ENCODE data around the gene MAMDC2.
"Not testable (repeated sequence)": the region's sequence is repeated elsewhere in the genome, so short reads cannot be mapped to it uniquely, and the experiment has no call there.

Gene MAMDC2

GRCh38 chr9:70197216-70198044 is 153.8 kb downstream of the MAMDC2 start:
- DNase-seq (ENCODE audit: low read depth), result no peak

GRCh38 chr9:70204743-70205142 is 161.1 kb downstream of the MAMDC2 start:
- not testable (repeated sequence) for DNase-seq (ENCODE audit: low read depth)

DNA sequence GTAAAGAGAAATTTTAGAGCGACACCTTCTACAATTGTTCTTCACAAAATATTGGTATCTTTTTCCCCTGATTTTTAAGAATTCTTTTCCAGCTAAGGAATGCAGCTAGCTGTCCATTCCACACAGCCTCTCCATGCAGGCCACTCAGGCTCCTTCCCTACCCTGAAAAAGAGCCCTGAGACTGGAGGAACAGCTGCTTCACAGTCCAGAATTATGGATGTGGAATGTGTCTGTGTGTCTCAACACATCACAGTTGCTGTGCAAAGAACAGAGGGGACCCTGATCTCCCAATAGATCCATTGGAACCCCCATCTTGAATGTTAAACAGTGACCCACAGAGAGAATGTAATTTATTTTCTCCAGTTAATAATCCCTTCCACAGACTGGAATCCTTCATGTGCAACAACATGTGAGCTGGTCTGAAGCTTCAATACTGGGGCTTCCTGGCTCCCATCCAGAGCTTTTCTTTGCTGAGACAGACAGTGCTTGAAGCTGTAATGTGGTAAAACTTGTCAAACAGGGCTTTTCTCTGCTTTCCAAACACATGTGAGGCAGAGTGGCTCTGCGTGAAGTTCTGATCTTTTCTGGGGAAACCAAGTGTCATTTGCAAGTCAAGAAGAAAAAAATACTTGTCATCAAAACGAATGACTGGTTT is 161.8 kb downstream of the MAMDC2 start:
- no peak for DNase-seq (ENCODE audit: low read depth)

- DNase-seq (ENCODE audit: low read depth), result no peak
These were observed 173.4 kb downstream of the MAMDC2 start for GRCh38 chr9:70217029-70217428.

DNA sequence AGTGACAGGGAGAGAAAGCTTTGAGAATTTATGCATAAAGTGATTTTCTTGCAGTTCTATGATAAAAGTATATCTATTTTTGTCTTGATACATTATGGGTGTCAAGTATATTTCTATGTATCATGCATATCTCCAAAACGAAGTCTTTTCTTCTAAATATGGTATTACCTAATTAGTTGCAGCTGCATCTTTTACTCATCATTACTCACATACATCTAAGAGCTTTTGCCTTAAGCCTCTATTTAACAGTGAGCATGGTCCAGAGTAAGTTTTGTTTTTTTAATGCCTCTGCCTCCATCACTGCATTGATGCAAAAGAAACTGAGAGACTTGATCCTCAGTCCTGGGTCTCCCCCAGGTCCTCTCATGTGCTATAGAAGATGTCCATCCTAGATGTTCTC is 175.1 kb downstream of the MAMDC2 start:
- no peak for DNase-seq (ENCODE audit: low read depth)

DNA sequence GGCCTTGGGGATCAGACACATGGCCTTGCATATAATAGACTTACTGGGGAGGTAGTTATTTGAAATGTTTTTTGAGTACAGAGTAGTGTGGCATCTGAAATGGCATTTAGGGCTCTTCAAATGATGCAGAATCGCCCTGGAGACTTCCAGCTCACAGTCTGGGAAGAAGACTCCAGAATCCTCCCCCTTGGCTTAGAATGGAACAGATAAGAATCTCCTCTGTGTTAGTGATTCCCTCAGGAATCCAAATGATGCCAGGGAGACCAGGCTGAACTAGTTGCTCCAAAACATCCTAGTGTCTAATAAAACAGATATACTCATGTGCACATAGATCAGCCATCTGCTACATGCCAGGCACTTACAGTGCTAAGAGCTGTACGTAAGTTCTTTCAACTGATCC is 176.6 kb downstream of the MAMDC2 start:
- no peak for DNase-seq (ENCODE audit: low read depth)

GRCh38 chr9:70222354-70222753 is 178.7 kb downstream of the MAMDC2 start:
- DNase-seq (ENCODE audit: low read depth), result no peak

GRCh38 chr9:70228118-70228517 is 184.5 kb downstream of the MAMDC2 start:
- no peak for DNase-seq (ENCODE audit: low read depth)

- DNase-seq (ENCODE audit: low read depth), result no peak
These were observed 185.0 kb downstream of the MAMDC2 start for GRCh38 chr9:70228611-70229010.

DNA sequence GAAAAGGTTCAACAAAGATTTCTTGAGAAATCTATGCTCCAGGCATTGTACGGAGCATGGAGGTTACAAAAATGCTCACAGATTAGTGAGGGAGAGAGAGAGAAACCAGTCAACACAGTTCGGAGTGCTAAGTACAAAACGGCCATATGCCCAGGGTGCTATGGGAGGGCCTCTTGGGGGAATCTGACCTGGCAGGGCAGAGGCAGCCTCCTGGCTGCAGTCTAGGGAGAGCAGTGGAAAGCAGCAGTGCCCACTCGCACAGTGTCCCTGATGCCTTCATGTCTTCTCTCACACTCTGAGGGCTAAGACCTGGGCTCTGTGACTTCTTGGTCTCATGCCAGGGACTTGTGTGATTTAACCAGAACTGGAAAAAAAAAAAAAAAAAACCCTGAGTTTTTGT is 185.4 kb downstream of the MAMDC2 start:
- no peak for DNase-seq (ENCODE audit: low read depth)

- DNase-seq (ENCODE audit: low read depth), result no peak
These were observed 185.9 kb downstream of the MAMDC2 start for GRCh38 chr9:70229579-70229978.

DNA sequence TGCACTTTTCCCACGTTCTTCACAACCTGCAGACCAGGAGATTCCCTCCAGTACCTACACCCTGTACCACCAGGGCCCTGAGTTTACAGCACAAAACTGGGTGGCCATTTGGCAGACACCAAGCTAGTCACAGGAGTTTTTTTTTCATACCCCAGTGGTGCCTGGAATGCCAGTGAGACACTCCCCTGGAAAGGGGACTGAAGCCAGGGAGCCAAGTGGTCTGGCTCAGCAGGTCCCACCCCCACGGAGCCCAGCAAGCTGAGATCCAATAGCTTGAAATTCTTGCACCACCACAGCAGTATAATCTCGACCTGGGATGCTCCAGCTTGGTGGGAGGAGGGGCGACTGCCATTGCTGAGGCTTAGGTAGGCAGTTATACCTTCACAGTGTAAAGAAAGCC is 188.8 kb downstream of the MAMDC2 start:
- DNase-seq (ENCODE audit: low read depth), result no peak

GRCh38 chr9:70234208-70234607 is 190.6 kb downstream of the MAMDC2 start:
- not testable (repeated sequence) for DNase-seq (ENCODE audit: low read depth)

- DNase-seq (ENCODE audit: low read depth), result not testable (repeated sequence)
These were observed 202.3 kb downstream of the MAMDC2 start for GRCh38 chr9:70245952-70246351.

DNA sequence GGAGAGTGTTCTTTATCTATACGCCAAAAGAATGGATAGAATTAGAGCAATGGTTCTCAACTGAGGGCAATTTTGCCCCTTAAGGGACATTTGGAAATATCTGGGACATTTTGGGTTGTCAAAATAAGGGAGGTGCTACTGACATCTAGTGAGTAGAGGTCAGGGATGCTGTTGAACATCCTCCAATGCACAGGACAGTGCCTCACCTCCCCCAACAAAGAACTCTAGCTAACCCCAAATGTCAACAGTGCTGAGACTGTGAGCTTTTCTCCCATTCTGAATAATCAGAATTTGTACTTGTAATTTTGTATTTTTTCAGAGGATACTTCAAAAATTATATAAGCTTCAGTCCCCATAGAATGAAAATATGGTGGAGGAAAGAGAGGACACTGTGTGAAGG is 206.6 kb downstream of the MAMDC2 start:
- DNase-seq (ENCODE audit: low read depth), result no peak

DNA sequence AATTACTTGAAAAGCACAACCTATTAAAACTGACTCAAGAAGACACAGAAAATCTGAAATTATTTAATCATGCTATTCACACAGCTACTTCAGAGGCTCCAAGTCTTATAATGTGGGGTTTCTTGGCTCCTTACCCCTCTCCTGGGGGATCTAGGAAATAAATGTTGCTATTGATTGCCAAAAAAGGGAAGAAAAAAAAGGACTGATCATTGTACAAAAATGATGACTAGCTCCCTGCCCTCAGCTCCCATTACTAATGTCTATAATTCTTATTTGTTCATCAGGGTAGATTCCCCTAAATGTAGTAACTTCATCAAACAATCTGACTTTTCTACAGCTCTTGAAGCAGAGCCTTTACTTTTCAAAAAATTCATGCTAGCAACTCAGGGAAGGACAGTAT is 211.8 kb downstream of the MAMDC2 start:
- no peak for DNase-seq (ENCODE audit: low read depth)

- no peak for DNase-seq (ENCODE audit: low read depth)
These were observed 212.5 kb downstream of the MAMDC2 start for GRCh38 chr9:70256123-70256551.

- no peak for DNase-seq (ENCODE audit: low read depth)
These were observed 213.9 kb downstream of the MAMDC2 start for GRCh38 chr9:70257502-70257901.

- DNase-seq (ENCODE audit: low read depth), result no peak
These were observed 214.5 kb downstream of the MAMDC2 start for GRCh38 chr9:70257991-70258691.

GRCh38 chr9:70258692-70259511 is 215.3 kb downstream of the MAMDC2 start, which contains the start of gene SMC5:
Gene SMC5 (plus strand): TSS chr9:70258978. CDS start chr9:70259079, 101 bp downstream.
- DNase-seq (ENCODE audit: low read depth), result peak; percentile 86

DNA sequence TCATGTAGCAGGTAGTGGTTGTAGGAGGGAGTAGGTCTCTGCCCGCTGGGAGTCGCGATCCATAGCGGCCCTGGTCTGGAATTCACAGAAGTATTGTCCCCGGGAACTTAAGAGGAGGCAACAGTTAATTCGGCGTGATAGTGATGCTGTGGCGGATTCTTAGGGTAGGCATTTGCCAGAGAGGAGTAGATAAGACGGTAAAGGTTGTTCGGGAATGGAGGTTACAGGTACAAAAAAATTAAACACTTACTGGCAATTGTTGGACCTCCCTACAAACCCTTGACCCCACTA is 215.8 kb downstream of the MAMDC2 start:
- DNase-seq (ENCODE audit: low read depth), result no peak

DNA sequence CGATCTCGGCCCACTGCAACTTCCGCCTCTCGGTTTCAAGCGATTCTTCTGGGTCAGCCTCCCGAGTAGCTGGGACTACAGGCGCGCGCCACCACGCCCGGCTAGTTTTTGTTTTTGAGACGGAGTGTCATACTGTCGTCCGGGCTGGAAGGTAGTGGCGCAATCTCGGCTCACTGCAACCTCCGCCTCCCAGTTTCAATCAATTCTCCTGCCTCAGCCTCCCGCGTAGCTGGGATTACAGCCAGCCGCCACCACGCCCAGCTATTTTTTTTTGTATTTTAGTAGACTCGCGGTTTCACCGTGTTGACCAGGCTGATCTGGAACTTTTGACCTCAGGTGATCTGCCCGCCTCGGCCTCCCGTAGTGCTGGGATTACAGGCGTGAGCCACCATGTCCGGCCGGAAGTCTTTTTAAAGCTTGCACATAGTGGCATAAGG is 216.4 kb downstream of the MAMDC2 start:
- DNase-seq (ENCODE audit: low read depth), result no peak

Measured in stimulated activated CD8-positive, alpha-beta memory T cell treated with anti-CD3 and anti-CD28 coated beads, Interleukin-12 subunit alpha, Interleukin-12 subunit beta, amount 100 ng/mL, for 4 hours (primary cell).